OCI-LY3 (cell line): ENCODE data around the gene LRRC74B.

ENCODE experiments used
- H2AFZ ChIP-seq: fragments of 200-600, 300-600 bp; shearing (Covaris generic); 2 replicates; pipeline ENCODE4 v1.6.0; 2014; ENCODE audit warnings: antibody characterized with exemption, low read depth, low read length
- H3K27ac ChIP-seq: fragments of 200-600, 300-600 bp; sonication (generic); 2 replicates; pipeline ENCODE4 v1.5.1; 2014; ENCODE audit warnings: mild to moderate bottlenecking, low read length, moderate library complexity, mixed read lengths
- H3K27me3 ChIP-seq: fragments of 200-600, 300-600 bp; sonication (generic); 2 replicates; pipeline ENCODE4 v1.6.1; 2014; ENCODE audit warnings: low read depth, low read length, mixed read lengths
- H3K36me3 ChIP-seq: fragments of 200-600, 300-600 bp; sonication (generic); replicated peaks from 2 replicates; pipeline ENCODE3; 2014; ENCODE audit warnings: low read depth, low read length, mixed read lengths
- H3K4me1 ChIP-seq: fragments of 300-600, 200-600 bp; sonication (generic); 2 replicates; pipeline ENCODE4 v1.6.1; 2014; ENCODE audit warnings: low read length, mixed read lengths
- H3K4me2 ChIP-seq: fragments of 200-600, 300-600 bp; sonication (generic); 2 replicates; pipeline ENCODE4 v1.6.1; 2014; ENCODE audit warnings: low read length, mixed read lengths
- H3K4me3 ChIP-seq: fragments of 300-600, 200-600 bp; sonication (generic); 2 replicates; pipeline ENCODE4 v1.5.1; 2014; ENCODE audit warnings: antibody characterized with exemption, mild to moderate bottlenecking, low read length, moderate library complexity
- H3K79me2 ChIP-seq: fragments of 300-600, 200-600 bp; shearing (Covaris generic); 2 replicates; pipeline ENCODE4 v1.6.1; 2014; ENCODE audit warnings: mild to moderate bottlenecking, low read length, mixed read lengths
- H3K9ac ChIP-seq: fragments of 300-600, 200-600 bp; shearing (Covaris generic); 2 replicates; pipeline ENCODE4 v1.6.0; 2014; ENCODE audit warnings: mild to moderate bottlenecking, low read length, moderate library complexity
- H3K9me3 ChIP-seq: fragments of 200-600, 300-600 bp; shearing (Covaris generic); 2 replicates; pipeline ENCODE4 v1.6.1; 2014; ENCODE audit warnings: low read length, mixed read lengths; ENCODE audit not compliant: insufficient read depth
- H4K20me1 ChIP-seq: fragments of 200-600, 300-600 bp; sonication (generic); 2 replicates; pipeline ENCODE4 v1.6.1; 2016; ENCODE audit warnings: low read length, mixed read lengths; ENCODE audit not compliant: insufficient read depth
- EZH2phosphoT487 ChIP-seq: fragments of 200-600 bp; shearing (Covaris generic); IDR thresholded peaks from 2 replicates; pipeline ENCODE4 v1.6.1; 2018; ENCODE audit warnings: antibody characterized with exemption, mixed run types, low read depth
- TF ChIP-seq, protein P1 (sequence below): fragments of 200-600, 300-600 bp; sonication (generic); IDR thresholded peaks from 2 replicates; pipeline ENCODE4 v1.5.1; 2014; ENCODE audit warnings: antibody characterized with exemption, low read length, low read depth

LRRC74B gene

DNA sequence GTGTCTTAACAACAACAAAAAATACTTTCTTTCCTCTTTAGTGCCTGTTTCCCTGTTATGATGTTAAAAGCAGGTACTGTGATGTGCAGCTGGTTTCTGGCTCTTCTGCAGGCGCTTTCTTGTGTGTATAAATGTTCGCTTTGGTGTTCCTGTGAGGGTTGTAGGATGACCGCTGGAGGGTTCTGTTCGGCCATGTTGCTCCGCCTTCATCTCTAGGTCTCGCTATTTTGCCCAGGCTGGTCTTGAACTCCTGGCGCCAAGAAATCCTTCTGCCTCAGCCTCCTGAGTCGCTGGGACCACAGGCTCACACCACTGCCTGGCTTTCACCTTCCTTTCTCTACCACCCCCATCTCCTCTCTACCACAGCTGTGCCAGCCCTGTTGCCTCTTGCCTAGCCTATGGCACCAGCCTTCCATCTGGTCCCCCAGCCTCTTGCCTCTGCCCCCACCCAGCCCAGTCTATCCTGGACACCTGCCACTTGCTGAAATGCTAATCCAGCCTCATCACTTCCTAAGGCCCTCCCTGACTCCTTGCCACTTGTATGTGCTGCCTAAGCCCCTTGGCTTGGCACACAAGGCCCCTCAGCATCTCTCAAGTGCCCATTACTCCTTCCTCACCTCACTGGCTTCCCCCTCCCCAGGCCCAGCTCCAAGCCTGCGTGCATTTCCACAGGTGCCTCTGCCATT lies 5.5 kb downstream of the LRRC74B start:
- TF ChIP-seq, protein P1, sequence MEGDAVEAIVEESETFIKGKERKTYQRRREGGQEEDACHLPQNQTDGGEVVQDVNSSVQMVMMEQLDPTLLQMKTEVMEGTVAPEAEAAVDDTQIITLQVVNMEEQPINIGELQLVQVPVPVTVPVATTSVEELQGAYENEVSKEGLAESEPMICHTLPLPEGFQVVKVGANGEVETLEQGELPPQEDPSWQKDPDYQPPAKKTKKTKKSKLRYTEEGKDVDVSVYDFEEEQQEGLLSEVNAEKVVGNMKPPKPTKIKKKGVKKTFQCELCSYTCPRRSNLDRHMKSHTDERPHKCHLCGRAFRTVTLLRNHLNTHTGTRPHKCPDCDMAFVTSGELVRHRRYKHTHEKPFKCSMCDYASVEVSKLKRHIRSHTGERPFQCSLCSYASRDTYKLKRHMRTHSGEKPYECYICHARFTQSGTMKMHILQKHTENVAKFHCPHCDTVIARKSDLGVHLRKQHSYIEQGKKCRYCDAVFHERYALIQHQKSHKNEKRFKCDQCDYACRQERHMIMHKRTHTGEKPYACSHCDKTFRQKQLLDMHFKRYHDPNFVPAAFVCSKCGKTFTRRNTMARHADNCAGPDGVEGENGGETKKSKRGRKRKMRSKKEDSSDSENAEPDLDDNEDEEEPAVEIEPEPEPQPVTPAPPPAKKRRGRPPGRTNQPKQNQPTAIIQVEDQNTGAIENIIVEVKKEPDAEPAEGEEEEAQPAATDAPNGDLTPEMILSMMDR = no peak
- TF ChIP-seq EZH2phosphoT487 = no peak
- Histone ChIP-seq H3K9me3 (no peaks in the 10 kb centered on the region), H3K9ac (no peak overlapping the region), H3K27ac (no peak overlapping the region), H3K4me2 (no peak overlapping the region), H3K4me3 (no peak overlapping the region), H4K20me1 (no peaks in the 10 kb centered on the region), H2AFZ (no peak overlapping the region), H3K4me1 (peaks cover 6% of the 10 kb centered on the region; the same call in 1 of the 2 replicates), H3K27me3 (peaks cover 16% of the 10 kb centered on the region), H3K36me3 (no peaks in the 10 kb centered on the region), H3K79me2 (no peaks in the 10 kb centered on the region)

DNA sequence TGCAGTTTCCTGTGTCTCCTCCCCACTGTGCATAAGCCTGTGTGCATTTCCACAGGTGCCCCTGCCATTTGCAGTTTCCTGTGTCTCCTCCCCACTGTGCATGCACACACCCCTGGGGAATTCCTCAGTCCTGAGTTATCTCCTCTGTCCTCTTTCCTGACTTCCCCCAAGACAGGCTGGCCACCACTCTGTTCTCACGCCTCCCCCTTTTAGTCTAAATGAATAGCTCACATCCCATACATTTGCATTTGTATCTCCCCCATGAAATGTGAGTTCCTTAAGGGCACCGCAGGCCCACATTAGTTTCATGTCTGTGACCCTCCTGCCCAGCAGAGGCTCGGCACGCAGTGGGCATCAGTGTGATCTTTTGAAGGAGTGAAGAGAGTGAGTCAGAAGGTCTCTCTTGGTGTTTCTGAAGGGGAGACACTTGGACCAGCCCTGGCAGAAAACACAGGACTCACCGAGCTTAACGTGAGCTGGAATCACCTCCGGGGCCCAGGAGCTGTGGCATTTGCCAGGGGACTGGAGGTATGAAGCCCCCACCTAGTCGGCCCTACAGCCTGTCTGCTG lies 6.2 kb downstream of the LRRC74B start:
- H3K9ac ChIP-seq = no peak overlapping the region
- no peak overlapping the region for H3K4me2 ChIP-seq
- H3K9me3 ChIP-seq = no peaks in the 10 kb centered on the region
- H3K4me1 ChIP-seq = peaks cover 6% of the 10 kb centered on the region; the same call in 1 of the 2 replicates
- H3K36me3 ChIP-seq = no peaks in the 10 kb centered on the region
- no peak for TF ChIP-seq EZH2phosphoT487
- TF ChIP-seq, protein P1 = no peak
- H3K79me2 ChIP-seq = no peaks in the 10 kb centered on the region
- peaks cover 21% of the 10 kb centered on the region for H3K27me3 ChIP-seq
- no peaks in the 10 kb centered on the region for H4K20me1 ChIP-seq
- H3K4me3 ChIP-seq = no peak overlapping the region
- no peak overlapping the region for H2AFZ ChIP-seq
- H3K27ac ChIP-seq = no peak overlapping the region

DNA sequence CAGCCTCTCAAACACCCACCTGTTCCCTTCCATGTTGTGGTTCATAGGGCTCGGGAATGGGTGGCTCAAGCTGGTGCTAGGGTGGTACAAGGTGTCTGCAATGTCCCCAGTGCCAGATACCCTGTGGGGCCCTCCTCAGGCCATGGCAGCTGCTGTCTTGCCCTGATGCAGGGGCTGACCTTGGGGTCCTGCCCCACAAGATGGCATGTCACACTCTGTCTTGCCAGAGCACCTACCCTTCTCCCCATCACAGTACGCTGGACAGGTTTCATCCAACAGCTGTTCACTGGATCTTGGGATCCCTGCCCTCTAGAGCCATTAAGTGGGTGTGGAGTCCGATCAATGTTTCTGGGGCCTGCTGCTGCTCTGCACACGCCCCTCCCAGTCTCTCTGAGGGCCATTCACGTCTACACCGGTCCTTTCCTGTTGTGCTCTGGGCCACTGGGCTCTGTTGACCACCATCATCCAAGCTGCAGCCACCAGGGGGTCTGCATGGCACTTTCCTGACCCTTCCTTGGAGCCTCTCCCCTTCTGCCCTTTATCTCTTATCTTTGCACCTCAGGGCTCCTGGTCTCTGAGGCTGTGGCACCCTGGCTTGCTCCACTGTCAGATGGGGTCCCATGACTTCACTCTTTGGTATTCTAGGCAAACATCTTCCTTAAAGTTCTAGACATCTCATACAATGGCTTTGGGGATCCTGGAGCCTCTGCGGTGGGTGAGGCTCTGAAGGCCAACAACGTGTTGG lies 7.1 kb downstream of the LRRC74B start:
- H4K20me1 ChIP-seq = no peaks in the 10 kb centered on the region
- H3K27ac ChIP-seq = no peak overlapping the region
- H3K4me1 ChIP-seq = peaks cover 6% of the 10 kb centered on the region; the same call in 1 of the 2 replicates
- H3K4me2 ChIP-seq = no peak overlapping the region
- TF ChIP-seq, protein P1 = no peak
- TF ChIP-seq EZH2phosphoT487 = no peak
- H3K4me3 ChIP-seq = no peak overlapping the region
- H3K27me3 ChIP-seq = peaks cover 24% of the 10 kb centered on the region
- H3K9me3 ChIP-seq = no peaks in the 10 kb centered on the region
- H3K36me3 ChIP-seq = no peaks in the 10 kb centered on the region
- H2AFZ ChIP-seq = no peak overlapping the region
- no peak overlapping the region for H3K9ac ChIP-seq
- no peaks in the 10 kb centered on the region for H3K79me2 ChIP-seq
